ENCODE measurements around the gene KRTAP4-9. TPM values are rescaled to one million over a fixed set of nuclear protein-coding genes. Genes with fewer than 3 reads are reported as not detected.
A peak's percentile ranks its signal among the peaks of the same experiment; 100 is the strongest.
"Not testable (repeated sequence)": the region's sequence is repeated elsewhere in the genome, so short reads cannot be mapped to it uniquely, and the experiment has no call there.

The KRTAP4-9 gene
- total RNA-seq = not detected in 2 replicates

DNA sequence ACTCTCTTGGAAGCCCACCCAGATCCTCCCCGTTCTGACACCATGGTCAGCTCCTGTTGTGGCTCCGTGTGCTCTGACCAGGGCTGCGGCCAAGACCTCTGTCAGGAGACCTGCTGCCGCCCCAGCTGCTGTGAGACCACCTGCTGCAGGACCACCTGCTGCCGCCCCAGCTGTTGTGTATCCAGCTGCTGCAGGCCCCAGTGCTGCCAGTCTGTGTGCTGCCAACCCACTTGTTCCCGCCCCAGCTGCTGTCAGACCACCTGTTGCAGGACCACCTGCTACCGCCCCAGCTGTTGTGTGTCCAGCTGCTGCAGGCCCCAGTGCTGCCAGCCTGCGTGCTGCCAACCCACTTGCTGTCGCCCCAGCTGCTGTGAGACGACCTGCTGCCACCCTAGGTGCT lies at the start of gene KRTAP4-9:
Gene KRTAP4-9, plus strand, starts transcription at position 43 of the 400 bp plus-strand sequence. Its CDS starts 0 bp downstream, at position 43.
- DNase-seq = not testable (repeated sequence)

DNA sequence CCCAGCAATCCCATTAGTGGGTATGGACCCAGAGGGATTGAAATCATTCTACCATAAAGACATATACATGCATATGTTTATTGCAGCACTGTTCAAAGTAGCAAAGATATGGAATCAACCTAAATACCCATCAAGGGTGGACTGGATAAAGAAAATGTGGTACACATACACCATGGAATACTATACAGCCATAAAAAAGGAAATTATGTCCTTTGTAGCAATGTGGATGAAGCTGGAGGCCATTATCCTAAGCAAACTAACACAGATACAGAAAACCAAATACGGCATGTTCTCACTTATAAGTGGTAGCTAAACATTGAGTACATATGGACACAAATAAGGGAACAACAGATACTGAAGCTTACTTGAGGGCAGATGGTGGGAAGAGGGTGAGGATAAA lies 47.6 kb upstream of the KRTAP4-9 start:
- DNase-seq = no peak

DNA sequence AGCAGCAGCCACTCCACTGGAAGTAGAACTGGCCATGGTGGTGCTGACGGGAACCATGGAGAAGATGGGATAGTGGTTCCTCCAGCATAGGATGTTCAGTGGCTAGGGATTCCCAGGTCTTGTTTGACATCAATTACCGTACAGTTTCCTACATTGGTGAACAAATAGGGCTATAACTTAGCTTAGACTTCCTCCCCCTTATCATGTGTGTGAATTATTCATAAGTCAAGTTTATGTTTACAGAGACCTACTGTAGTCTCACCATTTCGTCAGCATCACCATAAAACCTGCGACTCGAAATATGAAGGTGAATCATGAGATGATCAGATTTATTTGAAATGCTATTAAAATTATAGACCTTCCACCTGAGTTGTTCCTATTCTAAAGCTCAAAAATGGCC lies 46.4 kb upstream of the KRTAP4-9 start:
- DNase-seq = no peak

DNA sequence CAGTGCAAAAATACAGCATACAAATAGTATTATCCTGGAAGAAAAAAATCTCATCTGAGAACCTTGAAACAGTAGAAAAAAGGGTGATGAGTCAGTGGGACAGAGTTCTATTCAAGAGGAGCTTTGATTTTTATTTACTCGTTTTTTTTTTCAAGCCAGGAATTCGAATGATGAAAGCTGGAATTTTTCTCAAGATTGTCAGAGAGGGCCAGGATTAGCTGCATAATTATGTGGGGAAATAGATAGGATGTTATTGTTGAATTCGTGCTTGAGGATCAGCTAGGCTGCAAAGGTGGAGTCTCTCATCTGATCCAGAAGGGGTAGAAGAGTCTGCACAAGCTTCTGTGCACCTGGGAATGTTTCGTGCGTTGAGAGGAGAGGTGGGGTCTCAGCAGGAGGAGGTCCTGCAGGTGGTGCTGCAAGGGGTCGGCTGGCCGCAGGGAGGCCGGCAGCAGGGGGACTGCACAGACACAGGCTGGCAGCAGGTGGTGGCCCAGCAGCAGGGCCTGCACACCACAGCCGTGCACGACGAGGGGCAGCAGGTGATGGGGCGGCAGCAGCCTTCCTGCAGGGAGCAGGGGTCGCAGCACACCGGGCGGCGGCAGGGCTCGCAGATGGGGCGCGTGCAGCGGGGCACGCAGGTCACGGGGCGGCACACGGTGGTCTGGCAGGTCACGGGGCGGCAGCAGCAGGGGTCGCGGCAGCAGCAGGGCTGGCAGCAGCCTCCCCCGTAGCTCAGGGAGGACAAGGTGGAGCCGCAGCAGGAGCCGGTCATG lies 45.7 kb upstream of the KRTAP4-9 start:
- not testable (repeated sequence) for DNase-seq

DNA sequence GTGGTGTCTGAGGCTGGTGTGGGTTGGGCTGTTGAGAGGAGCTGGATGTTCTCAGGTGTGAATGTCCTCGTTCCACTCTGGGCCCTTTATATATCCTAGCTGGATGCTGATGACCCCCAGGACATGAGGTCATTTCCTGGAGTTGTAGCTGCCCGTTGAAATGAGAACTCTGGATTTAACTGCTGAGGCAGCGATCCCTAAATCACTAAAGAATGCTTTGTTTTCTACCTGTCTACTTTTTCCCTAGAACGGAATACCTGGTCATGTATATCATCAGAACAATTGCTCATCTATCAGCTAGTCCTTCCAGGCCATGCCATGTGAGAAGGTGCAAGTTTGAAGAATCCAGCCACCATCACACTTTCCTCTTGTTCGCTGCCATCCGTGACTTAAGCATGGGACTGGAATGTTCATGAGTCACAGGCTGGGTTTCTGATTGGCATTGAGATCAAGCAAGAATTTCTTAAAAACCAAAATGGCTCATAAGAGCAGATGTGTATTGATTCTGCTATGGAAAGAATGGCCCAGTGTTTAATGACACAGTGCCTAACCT lies 45.1 kb upstream of the KRTAP4-9 start, which contains the start of gene KRTAP2-3:
Gene KRTAP2-3, minus strand, starts transcription at position 63 of the 553 bp plus-strand sequence. CDS start 64 bp downstream, outside the sequence.
- peak; percentile 32 for DNase-seq

DNA sequence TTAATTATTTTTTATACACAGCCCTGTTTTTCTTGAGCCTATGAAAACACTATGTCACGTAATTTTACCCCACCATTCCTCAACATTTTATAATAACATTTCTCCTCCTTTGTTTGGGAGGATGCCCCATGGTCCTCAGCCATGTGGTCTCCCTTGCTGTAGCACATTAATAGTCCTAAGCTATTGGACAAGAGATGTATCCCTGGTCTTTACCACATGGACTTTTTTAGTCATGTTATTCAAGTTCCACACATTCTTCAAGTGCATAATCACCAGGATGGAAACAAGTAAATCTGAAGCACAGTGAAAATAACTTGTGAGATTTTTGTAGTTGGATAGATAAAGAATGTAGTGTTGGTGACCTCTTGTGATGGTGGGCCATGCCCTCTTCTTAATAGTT lies 43.2 kb upstream of the KRTAP4-9 start:
- no peak for DNase-seq

DNA sequence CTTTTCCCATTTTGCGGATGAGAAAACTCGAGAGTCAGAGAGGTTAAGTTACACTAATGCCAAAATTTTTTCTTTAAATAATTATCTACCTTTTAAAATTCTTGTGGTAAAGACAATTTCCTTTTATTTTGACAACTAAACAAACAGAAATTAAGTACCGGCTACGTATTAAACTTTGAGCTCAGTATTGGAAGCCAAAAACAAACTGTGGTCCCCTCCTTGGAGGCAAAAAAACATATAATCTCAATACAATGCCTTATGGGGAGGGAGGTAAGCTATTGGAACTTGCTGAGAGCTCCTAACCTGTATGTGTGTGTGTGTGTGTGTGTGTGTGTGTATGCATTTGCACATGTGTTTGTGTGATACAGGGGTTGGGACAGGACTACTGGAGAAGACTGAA lies 41.7 kb upstream of the KRTAP4-9 start:
- no peak for DNase-seq

DNA sequence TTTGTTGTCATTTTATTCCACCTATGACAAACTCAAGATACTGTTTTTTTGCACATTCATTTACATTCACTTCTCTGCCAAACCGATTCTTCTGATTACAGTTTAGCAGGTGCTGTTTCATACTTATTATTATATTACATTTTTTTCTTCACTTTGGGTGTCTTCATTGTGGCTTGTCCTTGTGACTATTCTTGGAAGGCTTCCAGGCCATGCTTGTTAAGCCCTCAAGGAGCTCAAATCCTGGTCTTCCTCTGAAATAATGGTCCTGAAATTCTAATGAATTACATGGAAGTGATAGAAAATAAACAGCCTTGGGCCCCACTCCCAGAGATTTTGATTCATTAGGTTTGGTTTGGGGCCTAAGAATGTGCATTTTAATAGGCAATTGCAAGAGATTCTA lies 40.9 kb upstream of the KRTAP4-9 start:
- no peak for DNase-seq

DNA sequence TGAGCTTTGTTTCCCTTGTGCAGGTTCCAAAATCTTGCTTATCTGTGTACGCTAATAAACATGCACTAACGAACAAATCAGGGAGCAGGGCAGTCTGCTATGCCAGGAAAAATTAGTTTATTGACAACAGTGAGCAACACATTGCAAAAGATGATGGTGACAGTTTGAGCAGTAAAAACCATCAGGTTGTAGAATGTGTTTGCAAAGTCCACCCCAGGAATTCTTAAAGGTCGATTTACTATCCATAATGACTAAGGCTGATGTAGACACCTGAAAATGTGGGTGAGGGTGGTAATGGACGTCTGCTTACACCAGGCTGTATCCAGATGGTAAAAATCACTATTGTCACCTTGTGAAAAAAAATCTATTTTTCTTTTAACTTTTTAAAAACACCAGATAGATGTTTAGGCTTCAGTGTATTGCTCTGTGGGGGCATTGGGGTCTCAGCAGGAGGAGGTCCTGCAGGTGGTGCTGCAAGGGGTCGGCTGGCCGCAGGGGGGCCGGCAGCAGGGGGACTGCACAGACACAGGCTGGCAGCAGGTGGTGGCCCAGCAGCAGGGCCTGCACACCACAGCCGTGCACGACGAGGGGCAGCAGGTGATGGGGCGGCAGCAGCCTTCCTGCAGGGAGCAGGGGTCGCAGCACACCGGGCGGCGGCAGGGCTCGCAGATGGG lies 40.0 kb upstream of the KRTAP4-9 start:
- DNase-seq = not testable (repeated sequence)

DNA sequence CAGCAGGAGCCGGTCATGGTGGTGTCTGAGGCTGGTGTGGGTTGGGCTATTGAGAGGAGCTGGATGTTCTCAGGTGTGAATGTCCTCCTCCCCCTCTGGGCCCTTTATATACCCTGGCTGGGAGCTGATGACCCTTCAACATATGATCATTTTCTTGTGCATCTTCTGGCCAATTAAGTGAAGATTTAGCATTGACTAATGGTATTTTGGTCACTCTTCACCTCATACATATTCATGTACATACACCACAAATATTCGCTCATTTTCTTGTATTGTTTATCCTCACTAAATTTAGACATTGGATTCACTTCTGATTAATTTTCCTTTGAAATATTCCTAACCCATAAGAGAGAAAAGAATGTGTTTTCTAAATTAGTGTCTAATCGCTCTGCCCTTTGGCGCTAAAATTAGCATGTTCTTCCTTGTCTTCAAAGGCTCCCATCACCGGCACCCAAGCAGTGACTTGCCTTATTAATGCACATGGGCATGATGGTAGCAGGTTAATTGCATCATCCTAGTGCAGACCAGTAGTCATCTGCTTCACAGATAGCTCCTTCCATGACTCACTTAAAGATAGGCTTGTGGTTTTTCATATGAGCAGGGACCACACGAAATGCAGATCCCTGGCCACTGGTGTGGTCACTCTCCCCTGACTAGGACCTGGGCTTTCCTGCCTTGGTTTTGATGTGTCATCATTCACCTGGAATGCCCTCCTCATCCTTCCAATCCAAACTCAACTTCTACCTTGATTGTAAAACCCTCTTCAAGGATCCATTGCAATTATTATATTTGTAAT lies 39.2 kb upstream of the KRTAP4-9 start, which contains the start of gene KRTAP2-4:
Gene KRTAP2-4, minus strand, starts transcription at position 51 of the 796 bp plus-strand sequence. Its CDS starts 34 bp downstream, at position 17.
- no peak for DNase-seq

DNA sequence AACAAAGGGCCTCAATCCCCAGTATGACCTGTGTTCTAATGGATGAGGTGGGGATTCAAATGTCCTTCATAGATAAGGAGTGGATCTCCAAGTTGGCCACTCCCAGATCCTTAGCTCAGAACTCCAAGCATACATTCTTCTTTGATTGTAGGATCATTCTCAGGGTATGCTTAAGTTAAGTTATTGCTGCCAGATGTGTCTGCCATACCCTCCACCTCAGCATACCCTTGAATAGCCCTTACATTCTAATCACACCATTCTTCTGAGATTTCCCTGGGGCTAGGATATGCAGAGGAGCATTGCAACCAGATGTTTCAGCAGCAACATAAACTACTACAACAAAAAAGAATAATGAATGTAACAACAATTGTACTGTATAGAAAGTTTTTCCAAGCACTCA lies 37.9 kb upstream of the KRTAP4-9 start:
- DNase-seq = no peak

DNA sequence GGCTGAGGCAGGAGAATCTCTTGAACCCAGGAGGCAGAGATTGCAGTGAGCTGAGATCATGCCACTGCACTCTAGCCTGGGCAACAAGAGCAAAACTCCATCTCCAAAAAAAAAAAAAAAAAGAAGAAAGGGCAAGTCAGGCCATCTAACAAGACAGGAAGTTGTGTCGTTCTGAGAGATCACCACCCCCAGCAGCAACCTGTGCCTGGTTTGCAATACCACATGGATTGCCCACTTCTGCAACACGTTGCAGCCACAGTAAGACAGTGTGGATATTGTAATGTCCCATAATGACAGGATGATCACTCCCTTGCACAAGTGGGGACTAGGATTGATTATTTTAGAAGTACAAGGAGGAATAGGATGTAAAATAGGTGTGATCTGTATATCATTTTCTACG lies 36.2 kb upstream of the KRTAP4-9 start:
- DNase-seq = no peak

DNA sequence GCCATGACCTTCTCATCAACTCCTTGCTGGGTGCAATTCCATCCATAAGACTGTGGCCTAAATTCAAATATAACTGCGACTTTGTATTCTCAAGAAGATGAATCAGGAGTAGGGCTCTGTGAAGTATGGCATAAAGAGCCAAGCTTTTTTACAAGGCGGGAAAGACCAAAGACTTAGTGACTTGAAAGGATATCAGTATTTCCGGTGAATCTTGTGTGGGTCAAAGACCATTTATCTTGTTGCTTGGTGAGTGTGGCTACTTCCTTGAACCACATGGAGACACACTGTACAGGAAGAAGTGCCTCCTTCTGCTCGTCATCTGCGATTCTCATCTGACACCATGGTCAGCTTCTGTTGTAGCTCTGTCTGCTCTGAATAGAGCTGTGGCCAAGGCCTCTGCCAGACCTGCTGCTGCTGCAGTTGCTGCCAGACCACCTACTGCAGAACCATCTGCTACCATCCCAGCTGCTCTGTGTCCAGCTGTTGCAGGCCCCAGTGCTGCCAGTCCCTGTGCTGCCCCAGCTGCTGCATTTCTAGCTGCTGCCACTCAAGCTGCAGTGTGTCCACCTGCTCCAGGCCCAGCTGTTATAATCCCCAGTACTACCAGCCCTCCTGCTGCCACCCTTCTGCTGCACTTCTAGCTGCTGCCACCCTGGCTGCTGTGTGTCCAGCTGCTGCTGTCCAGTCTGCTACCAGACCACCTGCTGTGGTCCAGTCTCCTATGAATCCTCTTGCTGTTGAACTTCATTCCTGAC lies 33.4 kb upstream of the KRTAP4-9 start:
- no peak for DNase-seq

DNA sequence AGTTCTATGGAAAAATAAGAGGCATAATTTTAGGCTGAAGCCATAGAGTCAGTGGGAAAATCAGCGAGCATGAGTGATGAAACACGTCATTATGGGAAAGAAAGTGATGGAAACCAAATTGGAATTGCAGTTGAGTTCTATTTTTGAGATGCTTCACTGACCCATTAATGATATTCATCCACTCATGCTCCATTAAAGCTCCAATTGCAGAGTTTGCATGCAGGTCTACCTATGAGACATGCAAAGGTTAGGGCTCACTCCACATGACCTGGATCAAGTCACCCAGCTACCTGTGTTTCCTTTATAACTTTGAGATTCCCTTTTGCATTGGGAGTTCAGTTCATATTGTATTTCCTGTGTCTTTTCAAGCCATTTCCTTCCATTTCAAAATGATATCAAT lies 31.5 kb upstream of the KRTAP4-9 start:
- no peak for DNase-seq

DNA sequence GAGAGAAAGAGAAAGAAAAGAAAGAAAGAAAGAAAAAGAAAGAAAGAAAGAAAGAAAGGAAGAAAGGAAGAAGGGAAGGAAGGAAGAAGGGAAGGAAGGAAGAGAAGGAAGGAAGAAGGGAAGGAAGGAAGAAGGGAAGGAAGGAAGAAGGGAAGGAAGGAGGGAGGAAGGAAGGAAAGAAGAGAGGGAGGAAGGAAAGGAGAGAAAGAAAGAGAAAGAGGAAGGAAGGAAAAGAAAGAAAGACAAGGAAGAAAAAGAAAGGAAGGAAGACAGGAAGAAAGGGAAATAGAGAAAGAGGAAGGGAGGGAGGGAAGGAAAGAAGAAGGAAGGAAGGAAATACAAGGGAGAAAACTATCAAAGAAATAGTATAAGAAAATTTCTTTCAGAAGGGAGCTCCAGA lies 28.4 kb upstream of the KRTAP4-9 start:
- no peak for DNase-seq

DNA sequence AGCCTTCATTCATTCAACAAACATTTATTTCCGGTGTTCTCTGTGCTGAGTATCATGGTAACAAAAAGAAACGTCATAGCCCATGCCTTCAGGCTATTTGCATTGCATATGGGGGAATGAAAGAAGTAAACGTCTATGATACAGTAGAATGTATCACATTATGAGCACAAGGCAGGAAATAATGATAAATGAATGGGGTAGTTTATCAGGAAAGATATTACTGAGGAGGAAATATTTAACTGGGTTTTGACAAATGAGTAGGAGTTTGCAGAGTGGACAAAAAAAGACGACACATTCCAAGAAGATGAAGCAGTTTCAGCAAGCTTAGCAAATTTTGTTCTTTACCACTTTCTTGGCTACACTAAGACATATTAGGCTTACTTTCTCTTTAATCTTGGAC lies 22.6 kb upstream of the KRTAP4-9 start:
- DNase-seq = no peak

DNA sequence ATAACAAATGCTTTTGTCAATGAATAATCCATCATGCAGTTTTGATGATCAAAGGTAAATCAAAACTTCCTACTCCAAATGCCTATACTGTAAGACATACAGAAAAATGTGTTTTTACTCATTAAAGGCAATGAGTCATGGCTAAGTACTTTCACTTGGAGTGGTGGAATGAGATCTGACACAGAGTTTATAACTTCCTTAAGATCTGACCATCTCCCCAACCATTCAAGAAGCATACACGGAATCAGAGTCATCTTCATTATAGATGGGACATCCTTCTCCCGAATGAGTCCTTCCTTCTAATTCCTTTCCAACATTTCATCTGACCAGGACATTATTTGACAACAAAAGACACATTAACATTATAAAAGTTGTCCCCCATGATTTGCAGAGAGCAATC lies 21.8 kb upstream of the KRTAP4-9 start:
- not testable (repeated sequence) for DNase-seq

DNA sequence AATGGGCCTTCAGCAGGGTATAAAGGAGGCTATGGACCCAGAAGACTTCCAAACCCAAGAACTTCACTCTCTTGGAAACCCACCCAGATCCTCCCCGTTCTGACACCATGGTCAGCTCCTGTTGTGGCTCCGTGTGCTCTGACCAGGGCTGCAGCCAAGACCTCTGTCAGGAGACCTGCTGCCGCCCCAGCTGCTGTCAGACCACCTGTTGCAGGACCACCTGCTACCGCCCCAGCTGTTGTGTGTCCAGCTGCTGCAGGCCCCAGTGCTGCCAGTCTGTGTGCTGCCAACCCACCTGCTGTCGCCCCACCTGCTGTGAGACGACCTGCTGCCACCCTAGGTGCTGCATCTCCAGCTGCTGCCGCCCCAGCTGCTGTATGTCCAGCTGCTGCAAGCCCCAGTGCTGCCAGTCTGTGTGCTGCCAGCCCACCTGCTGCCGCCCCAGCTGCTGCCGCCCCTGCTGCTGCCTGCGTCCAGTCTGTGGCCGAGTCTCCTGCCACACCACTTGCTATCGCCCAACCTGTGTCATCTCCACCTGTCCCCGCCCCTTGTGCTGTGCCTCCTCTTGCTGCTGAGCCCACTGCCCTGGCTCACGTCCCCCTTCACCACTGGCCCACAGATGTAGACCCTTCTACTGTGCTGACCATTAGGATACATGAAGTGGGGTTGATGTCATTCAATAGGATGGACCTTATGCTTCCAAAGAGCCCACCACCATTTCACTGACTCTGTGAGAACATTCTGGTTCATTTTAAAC lies 20.9 kb upstream of the KRTAP4-9 start, which contains the start of gene KRTAP4-7:
Gene KRTAP4-7, plus strand, starts transcription at position 51 of the 757 bp plus-strand sequence. Its CDS starts 57 bp downstream, at position 108.
- DNase-seq = not testable (repeated sequence)

DNA sequence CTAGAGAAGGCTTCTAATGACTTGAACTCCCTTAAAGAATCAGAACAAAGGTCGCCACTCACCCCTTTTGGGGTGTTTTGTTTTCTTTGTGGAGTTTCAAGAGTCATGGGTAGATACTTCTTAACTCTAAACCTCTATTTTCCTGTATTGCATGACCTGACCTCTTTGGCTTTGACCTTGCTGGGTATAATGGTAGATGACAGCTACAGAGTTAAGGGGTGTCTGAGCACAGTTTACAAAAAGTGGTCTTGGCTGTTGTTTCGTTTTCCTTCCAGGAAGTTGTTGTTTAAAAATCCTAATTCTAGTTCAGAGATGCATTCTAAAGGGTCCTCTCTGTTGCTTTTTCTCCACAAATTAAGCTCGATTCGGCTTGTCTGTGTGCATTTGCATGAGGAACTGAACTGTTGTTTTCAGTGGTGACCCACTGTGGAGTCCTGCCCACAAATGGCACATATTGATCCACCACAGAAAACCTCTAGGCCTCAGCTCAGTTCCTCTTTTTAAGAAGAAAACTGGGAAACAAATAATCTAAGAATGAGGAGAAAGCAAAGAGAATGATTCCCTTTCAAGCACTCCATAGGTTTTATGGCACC lies 16.3 kb upstream of the KRTAP4-9 start:
- DNase-seq = not testable (repeated sequence)

DNA sequence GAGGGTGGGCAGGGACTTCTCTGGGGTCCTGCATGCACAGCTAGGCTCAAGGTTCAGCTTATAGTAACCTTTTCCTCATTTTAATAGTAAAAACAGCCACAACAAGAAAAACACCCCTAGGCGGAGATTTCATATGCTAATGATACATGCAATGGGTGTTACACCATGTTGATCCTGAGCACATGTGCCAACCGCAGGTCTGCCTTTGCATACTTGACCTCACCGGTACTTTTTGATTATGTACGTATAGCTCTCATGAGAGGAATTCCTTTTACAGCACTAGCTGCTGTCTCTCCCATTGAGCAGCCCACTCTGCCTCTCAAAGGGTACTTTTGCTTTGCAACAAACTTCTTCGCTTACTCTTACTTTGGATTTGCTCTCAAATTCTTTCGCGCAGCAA lies 9.1 kb upstream of the KRTAP4-9 start:
- no peak for DNase-seq

DNA sequence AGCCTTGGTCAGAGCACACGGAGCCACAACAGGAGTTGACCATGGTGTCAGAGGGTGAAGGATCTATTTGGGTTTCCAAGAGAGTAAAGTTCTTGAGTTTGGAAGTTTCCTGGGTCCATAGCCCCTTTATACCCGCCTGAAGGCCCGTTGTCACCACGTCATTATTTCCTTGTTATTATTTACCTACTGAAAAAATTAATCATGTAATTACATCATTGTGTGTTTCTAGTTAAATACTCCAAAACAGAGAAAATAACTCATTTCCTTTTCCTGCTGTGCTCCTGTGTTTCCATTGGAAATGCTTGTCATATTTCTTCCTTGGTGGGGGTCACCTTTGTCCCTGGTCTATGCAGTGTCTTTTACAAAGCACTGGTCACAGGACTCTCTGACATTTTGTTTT lies 7.1 kb upstream of the KRTAP4-9 start, which contains the start of gene KRTAP4-8:
Gene KRTAP4-8, minus strand, starts transcription at position 101 of the 400 bp plus-strand sequence. Its CDS starts 58 bp downstream, at position 43.
- no peak for DNase-seq

All from dermis blood vessel endothelial cell (primary cell).